ENCODE data around the gene CPNE4. TPM values are rescaled to one million over a fixed set of nuclear protein-coding genes. Genes with fewer than 3 reads are reported as not detected.
A peak's percentile ranks its signal among the peaks of the same experiment; 100 is the strongest.

CPNE4 gene
- total RNA-seq, 2 experiments from 2014 or later: not detected

DNA sequence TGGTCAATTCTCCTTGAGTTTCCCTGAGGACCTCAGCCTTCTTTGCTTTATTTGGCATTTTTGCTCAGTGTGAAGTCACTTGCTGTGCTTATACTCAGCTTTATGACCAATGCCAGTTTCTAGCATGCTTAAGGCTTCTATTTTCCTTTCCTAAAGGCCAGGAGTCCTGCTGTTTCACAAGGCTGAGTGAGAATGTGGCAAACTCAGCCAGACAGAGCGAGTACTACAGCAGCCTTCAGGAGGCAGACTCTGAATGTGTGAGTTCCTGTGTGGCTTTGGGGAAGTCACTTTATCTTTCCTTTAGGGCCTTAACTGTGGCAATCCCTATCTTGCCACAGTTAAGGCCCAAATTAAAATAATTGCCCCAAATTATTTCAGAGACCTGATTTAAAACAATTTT is 318.8 kb downstream of the CPNE4 start:
- CTCF ChIA-PET: no interaction called here
- Mint-ChIP-seq H3K4me3 (no peak overlapping the region), H3K36me3 (ENCODE audit: low read depth) (no peaks in the 10 kb centered on the region), H3K4me1 (ENCODE audit: low read depth) (peaks cover 2% of the 10 kb centered on the region), H3K9me3 (no peaks in the 10 kb centered on the region), H3K27me3 (ENCODE audit: low read depth) (peaks cover 4% of the 10 kb centered on the region), H3K27ac (no peak overlapping the region)
- intact Hi-C loops (cut with micrococcal nuclease): no loop called here
- DNase-seq: no peak

- H3K9me3 Mint-ChIP-seq: no peaks in the 10 kb centered on the region
- no peak overlapping the region for H3K4me3 Mint-ChIP-seq
- CTCF ChIA-PET: no interaction called here
- peak overlapping the region; percentile 39 for H3K27ac Mint-ChIP-seq
- H3K36me3 Mint-ChIP-seq (ENCODE audit: low read depth): no peaks in the 10 kb centered on the region
- intact Hi-C loops (cut with micrococcal nuclease): loop anchor here (1.0 kb wide), 1 partner anchor 17 kb away; no protein-coding TSS in a partner anchor
- peaks cover 2% of the 10 kb centered on the region for H3K4me1 Mint-ChIP-seq (ENCODE audit: low read depth)
- H3K27me3 Mint-ChIP-seq (ENCODE audit: low read depth): peaks cover 4% of the 10 kb centered on the region
- DNase-seq: peak; percentile 30
These were observed 320.1 kb downstream of the CPNE4 start for GRCh38 chr3:131714585-131715220.

- Mint-ChIP-seq H3K27ac (no peak overlapping the region), H3K36me3 (ENCODE audit: low read depth) (no peaks in the 10 kb centered on the region), H3K4me3 (no peak overlapping the region), H3K27me3 (ENCODE audit: low read depth) (peaks cover 4% of the 10 kb centered on the region), H3K4me1 (ENCODE audit: low read depth) (peaks cover 2% of the 10 kb centered on the region), H3K9me3 (no peaks in the 10 kb centered on the region)
- DNase-seq: no peak
- CTCF ChIA-PET: no interaction called here
- intact Hi-C loops (cut with micrococcal nuclease): loop anchor here (1.0 kb wide), 1 partner anchor 18 kb away; no protein-coding TSS in a partner anchor
These were observed 321.2 kb downstream of the CPNE4 start for GRCh38 chr3:131713416-131714123.

GRCh38 chr3:131712662-131713061 is 322.2 kb downstream of the CPNE4 start:
- Mint-ChIP-seq H3K27me3 (ENCODE audit: low read depth) (peaks cover 9% of the 10 kb centered on the region), H3K9me3 (no peaks in the 10 kb centered on the region), H3K27ac (peak overlapping the region; percentile 43), H3K4me3 (no peak overlapping the region), H3K36me3 (ENCODE audit: low read depth) (no peaks in the 10 kb centered on the region), H3K4me1 (ENCODE audit: low read depth) (peaks cover 2% of the 10 kb centered on the region)
- CTCF ChIA-PET: no interaction called here
- intact Hi-C loops (cut with micrococcal nuclease): no loop called here
- no peak for DNase-seq

GRCh38 chr3:131711114-131711768 is 323.6 kb downstream of the CPNE4 start:
- Mint-ChIP-seq H3K27ac (no peak overlapping the region), H3K4me1 (ENCODE audit: low read depth) (peaks cover 2% of the 10 kb centered on the region), H3K4me3 (no peak overlapping the region), H3K9me3 (no peaks in the 10 kb centered on the region), H3K27me3 (ENCODE audit: low read depth) (peaks cover 10% of the 10 kb centered on the region), H3K36me3 (ENCODE audit: low read depth) (no peaks in the 10 kb centered on the region)
- intact Hi-C loops (cut with micrococcal nuclease): no loop called here
- CTCF ChIA-PET: no interaction called here
- no peak for DNase-seq

DNA sequence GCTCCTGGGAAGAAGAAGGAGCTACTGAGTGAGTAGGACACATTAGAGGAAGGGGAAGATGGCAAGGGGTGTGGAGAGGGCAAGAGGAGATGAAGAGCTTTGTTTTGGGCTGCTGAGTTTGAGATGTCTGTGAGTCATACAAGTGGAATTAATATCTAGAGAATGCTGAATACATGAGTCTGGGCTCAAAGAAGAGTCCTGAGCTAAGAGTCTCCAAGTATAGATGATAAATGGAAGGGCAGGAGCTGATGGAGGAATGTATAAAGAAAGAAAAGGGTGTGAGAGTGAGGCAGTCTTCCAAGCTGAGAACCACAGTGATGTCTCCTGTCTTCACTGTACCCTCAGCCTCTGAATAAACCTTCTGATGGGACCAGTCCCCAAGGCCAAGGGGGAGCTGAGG is 326.6 kb downstream of the CPNE4 start:
- Mint-ChIP-seq H3K36me3 (ENCODE audit: low read depth) (no peaks in the 10 kb centered on the region), H3K27ac (no peak overlapping the region), H3K4me1 (ENCODE audit: low read depth) (no peaks in the 10 kb centered on the region), H3K4me3 (no peak overlapping the region), H3K27me3 (ENCODE audit: low read depth) (peaks cover 10% of the 10 kb centered on the region), H3K9me3 (no peaks in the 10 kb centered on the region)
- CTCF ChIA-PET: no interaction called here
- no peak for DNase-seq
- intact Hi-C loops (cut with micrococcal nuclease): no loop called here

DNA sequence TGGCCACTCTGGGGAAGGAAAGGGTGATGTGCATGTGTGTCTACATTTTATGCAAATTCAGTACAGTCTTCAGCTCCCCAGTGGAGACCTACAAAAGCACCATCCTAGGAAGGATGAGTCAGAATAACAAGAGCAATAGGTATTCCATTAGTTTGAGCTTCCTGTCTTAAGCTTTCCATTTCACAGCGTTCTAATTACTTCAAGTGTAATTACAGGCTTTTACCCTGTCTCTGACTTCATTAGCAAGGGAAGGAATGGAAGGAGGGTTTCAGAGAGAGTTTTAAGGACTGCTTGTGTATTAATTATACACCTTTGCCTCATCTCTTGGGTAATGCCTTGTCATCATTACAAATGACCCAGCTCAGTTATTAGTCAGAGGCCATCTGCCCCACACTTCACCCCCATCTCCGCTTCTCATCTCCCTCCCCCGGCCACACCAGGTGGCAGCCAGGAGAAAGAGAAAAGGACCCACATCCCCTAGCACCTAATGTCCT is 329.2 kb downstream of the CPNE4 start:
- Mint-ChIP-seq H3K4me3 (no peak overlapping the region), H3K4me1 (ENCODE audit: low read depth) (no peaks in the 10 kb centered on the region), H3K9me3 (no peaks in the 10 kb centered on the region), H3K36me3 (ENCODE audit: low read depth) (no peaks in the 10 kb centered on the region), H3K27ac (no peak overlapping the region), H3K27me3 (ENCODE audit: low read depth) (peaks cover 6% of the 10 kb centered on the region)
- intact Hi-C loops (cut with micrococcal nuclease): no loop called here
- DNase-seq: no peak
- CTCF ChIA-PET: no interaction called here

DNA sequence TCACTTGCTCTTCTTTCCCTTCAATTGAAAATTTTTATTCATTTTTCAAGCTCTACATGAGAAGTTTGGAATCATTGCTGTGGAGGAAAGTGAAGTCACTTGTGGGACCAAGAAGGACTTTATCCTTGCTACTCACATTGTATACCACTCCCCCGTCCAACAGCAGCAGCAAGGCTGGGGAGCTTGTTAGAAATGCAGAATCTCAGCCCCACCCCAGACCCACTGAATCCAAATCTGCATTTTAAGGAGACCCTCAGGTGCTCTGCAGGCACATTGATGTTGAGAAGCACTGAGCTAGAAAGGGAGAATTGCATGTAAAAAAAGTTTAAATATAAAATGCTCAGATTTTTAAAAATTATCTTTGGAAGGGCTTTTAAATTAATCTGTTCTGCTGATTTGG is 329.7 kb downstream of the CPNE4 start:
- H3K27me3 Mint-ChIP-seq (ENCODE audit: low read depth): peaks cover 6% of the 10 kb centered on the region
- no peaks in the 10 kb centered on the region for H3K36me3 Mint-ChIP-seq (ENCODE audit: low read depth)
- H3K4me1 Mint-ChIP-seq (ENCODE audit: low read depth): no peaks in the 10 kb centered on the region
- H3K9me3 Mint-ChIP-seq: no peaks in the 10 kb centered on the region
- CTCF ChIA-PET: interaction anchor here (0.6 kb wide), 1 partner anchor 20 kb away, joined by 3 read pairs; no protein-coding TSS in a partner anchor
- no peak overlapping the region for H3K27ac Mint-ChIP-seq
- no peak overlapping the region for H3K4me3 Mint-ChIP-seq
- no peak for DNase-seq
- intact Hi-C loops (cut with micrococcal nuclease): no loop called here

GRCh38 chr3:131704098-131704497 is 330.7 kb downstream of the CPNE4 start:
- CTCF ChIA-PET: no interaction called here
- Mint-ChIP-seq H3K4me1 (ENCODE audit: low read depth) (no peaks in the 10 kb centered on the region), H3K4me3 (no peak overlapping the region), H3K27ac (no peak overlapping the region), H3K27me3 (ENCODE audit: low read depth) (peaks cover 6% of the 10 kb centered on the region), H3K9me3 (no peaks in the 10 kb centered on the region), H3K36me3 (ENCODE audit: low read depth) (no peaks in the 10 kb centered on the region)
- intact Hi-C loops (cut with micrococcal nuclease): no loop called here
- no peak for DNase-seq

DNA sequence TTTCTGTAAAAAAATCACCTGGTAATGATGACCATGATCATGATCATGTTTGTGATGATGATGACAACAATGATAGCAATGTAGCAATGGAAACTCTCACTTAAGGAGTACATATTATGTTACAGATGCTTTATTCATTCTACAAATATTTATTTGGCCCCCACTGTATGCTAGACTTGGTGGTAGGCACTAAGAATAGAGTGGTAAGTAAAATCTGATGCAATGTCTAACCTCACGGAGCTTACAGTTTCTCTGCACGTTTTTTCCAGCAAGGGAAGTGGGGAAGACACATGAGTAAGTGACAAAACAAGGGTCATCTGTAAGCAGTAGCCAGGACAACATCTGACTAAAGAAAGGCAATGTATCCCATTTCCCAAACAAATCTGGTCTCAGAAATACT is 332.7 kb downstream of the CPNE4 start:
- CTCF ChIA-PET: no interaction called here
- no peak overlapping the region for H3K4me3 Mint-ChIP-seq
- no peaks in the 10 kb centered on the region for H3K9me3 Mint-ChIP-seq
- H3K36me3 Mint-ChIP-seq (ENCODE audit: low read depth): no peaks in the 10 kb centered on the region
- H3K4me1 Mint-ChIP-seq (ENCODE audit: low read depth): no peaks in the 10 kb centered on the region
- DNase-seq: no peak
- intact Hi-C loops (cut with micrococcal nuclease): no loop called here
- H3K27ac Mint-ChIP-seq: no peak overlapping the region
- H3K27me3 Mint-ChIP-seq (ENCODE audit: low read depth): peaks cover 5% of the 10 kb centered on the region

- H3K27ac Mint-ChIP-seq: no peak overlapping the region
- H3K4me1 Mint-ChIP-seq (ENCODE audit: low read depth): no peaks in the 10 kb centered on the region
- no peaks in the 10 kb centered on the region for H3K9me3 Mint-ChIP-seq
- intact Hi-C loops (cut with micrococcal nuclease): no loop called here
- no peak for DNase-seq
- CTCF ChIA-PET: no interaction called here
- H3K4me3 Mint-ChIP-seq: no peak overlapping the region
- no peaks in the 10 kb centered on the region for H3K36me3 Mint-ChIP-seq (ENCODE audit: low read depth)
- peaks cover 4% of the 10 kb centered on the region for H3K27me3 Mint-ChIP-seq (ENCODE audit: low read depth)
These were observed 333.6 kb downstream of the CPNE4 start for GRCh38 chr3:131701153-131701770.

DNA sequence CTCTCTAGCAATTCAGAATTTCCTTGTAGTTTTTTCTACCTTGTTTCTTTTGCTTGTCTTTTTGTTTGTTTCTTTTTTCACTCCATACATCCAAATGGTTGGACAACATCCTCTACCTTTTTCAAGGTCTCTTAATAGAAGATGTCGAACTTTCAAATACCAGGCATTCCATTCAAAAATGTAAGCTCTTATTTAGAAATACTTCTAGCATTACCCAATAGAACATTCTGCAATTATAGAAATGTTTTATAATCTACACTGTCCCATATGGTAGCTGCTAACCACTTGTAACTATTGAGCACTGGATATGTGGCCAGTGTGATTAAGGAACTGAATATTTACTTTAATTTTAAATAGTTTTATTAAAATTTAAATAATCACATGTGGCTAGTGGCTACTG is 335.8 kb downstream of the CPNE4 start:
- peaks cover 6% of the 10 kb centered on the region for H3K27me3 Mint-ChIP-seq (ENCODE audit: low read depth)
- H3K9me3 Mint-ChIP-seq: no peaks in the 10 kb centered on the region
- H3K4me1 Mint-ChIP-seq (ENCODE audit: low read depth): no peaks in the 10 kb centered on the region
- H3K27ac Mint-ChIP-seq: no peak overlapping the region
- DNase-seq: no peak
- no peak overlapping the region for H3K4me3 Mint-ChIP-seq
- CTCF ChIA-PET: no interaction called here
- no peaks in the 10 kb centered on the region for H3K36me3 Mint-ChIP-seq (ENCODE audit: low read depth)
- intact Hi-C loops (cut with micrococcal nuclease): no loop called here
